Esophagus (tissue), 2 donors: Measurements from ENCODE around the gene POLR2A. TPM values are rescaled to one million over a fixed set of nuclear protein-coding genes. Genes with fewer than 3 reads are reported as not detected.
A peak's percentile ranks its signal among the peaks of the same experiment; 100 is the strongest.

Experiments
- H3K27ac ChIP-seq, 2 donors: one replicate each; pipeline ENCODE4 v1.5.1; 2013; ENCODE audit warnings: low read depth in 2 of 2, mild to moderate bottlenecking in 2 of 2, inconsistent platforms in 1 of 2, low read length in 1 of 2, moderate library complexity in 1 of 2
- H3K27me3 ChIP-seq, 2 donors: one replicate each; pipeline ENCODE4 v1.6.1; 2013; ENCODE audit warnings: low read length in 2 of 2, control low read depth in 1 of 2, mild to moderate bottlenecking in 1 of 2; ENCODE audit not compliant: insufficient read depth in 2 of 2, control insufficient read depth in 1 of 2
- H3K36me3 ChIP-seq, 2 donors: one replicate each; pipeline ENCODE4 v1.6.1; 2013; ENCODE audit warnings: low read length in 1 of 2; ENCODE audit not compliant: control insufficient read depth in 2 of 2, insufficient read depth in 2 of 2
- H3K4me1 ChIP-seq, 2 donors: one replicate each; pipeline ENCODE4 v1.6.1; 2013; ENCODE audit warnings: low read length in 1 of 2; ENCODE audit not compliant: control insufficient read depth in 2 of 2, insufficient read depth in 2 of 2
- H3K4me3 ChIP-seq, 2 donors: one replicate each; pipeline ENCODE4 v1.5.1; 2013; ENCODE audit warnings: low read length in 2 of 2, mild to moderate bottlenecking in 2 of 2, low read depth in 1 of 2, moderate library complexity in 1 of 2
- H3K9me3 ChIP-seq, 2 donors: one replicate each; pipeline ENCODE4 v1.6.1; 2013; ENCODE audit warnings: mild to moderate bottlenecking in 2 of 2, low read depth in 1 of 2, low read length in 1 of 2, moderate library complexity in 1 of 2; ENCODE audit not compliant: control insufficient read depth in 2 of 2, insufficient read depth in 1 of 2
- WGBS, 2 donors: extraction: QIAGEN DNeasy Blood & Tissue Kit; methylation state at CpG; one replicate each; pipeline ENCODE4 v1.1.7; 2013; 5-methylcytosine and 5-hydroxymethylcytosine counted together
- polyA plus RNA-seq, 2 donors: library from polyadenylated mRNA; stranded (reverse); fragments of 200-250 nt; gene quantifications; one replicate each; pipeline ENCODE4 v1.2.3, GENCODE V29; 2013
- donor health status: healthy with polysubstance abuse.
- donor health status: Bipolar disorder and iron deficiency.

Gene POLR2A
- polyA plus RNA-seq = 10 to 100 TPM; 33.8 to 56.6 TPM

- Histone ChIP-seq H3K9me3 (no peaks in the 10 kb centered on the region), H3K27ac (peak within 1 kb of the TSS; percentile 99 to 100), H3K27me3 (no peaks in the 10 kb centered on the region), H3K4me1 (peaks cover 0 to 9% of the 10 kb centered on the region in 2 donors), H3K4me3 (peak within 1 kb of the TSS; percentile 59 to 73), H3K36me3 (no peaks in the 10 kb centered on the region)
- 0% methylated on average over 64 of the region's 64 CpGs for WGBS, 2 donors
Measured at GRCh38 chr17:7484067-7484918, at the start of gene POLR2A. POLR2A (plus strand) TSS chr17:7484366.

DNA sequence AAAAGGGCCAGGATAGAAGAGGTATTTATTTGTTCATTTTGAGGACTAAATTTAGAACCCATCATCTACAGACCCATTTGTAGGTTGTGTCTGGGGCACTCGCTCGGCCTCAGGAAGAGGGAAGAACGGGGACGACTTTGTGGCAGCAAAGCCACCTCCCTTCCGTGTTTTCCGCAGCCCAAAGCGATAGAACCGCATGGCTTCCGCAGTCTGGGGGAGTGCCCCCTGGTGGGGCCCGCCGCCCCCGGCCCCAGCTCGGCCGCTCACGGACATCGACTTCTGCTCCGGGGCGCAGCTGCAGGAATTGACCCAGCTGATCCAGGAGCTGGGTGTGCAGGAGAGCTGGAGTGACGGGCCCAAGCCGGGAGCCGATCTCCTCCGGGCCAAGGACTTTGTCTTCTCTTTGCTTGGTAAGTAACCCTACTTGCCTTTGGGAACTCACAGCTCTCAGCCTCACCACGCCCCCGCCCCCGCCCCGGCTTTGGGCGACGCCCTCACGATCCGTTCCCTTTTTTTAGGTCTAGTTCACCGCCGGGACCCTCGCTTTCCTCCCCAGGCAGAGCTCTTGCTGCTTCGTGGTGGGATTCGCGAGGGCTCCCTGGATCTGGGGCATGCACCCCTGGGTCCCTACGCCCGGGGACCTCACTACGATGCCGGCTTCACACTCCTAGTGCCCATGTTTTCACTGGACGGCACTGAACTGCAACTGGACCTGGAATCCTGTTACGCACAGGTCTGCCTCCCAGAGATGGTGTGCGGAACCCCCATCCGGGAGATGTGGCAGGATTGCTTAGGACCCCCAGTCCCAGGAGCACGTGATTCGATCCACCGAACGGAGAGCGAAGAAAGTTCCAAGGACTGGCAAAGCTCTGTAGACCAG, 48.2 kb upstream of the POLR2A start:
- Histone ChIP-seq H3K4me1 (peaks cover 0 to 23% of the 10 kb centered on the region in 2 donors), H3K36me3 (no peaks in the 10 kb centered on the region), H3K9me3 (no peaks in the 10 kb centered on the region), H3K27me3 (no peaks in the 10 kb centered on the region), H3K27ac (peak overlapping the region; percentile 93 to 94), H3K4me3 (peak overlapping the region; percentile 63 to 69)
- WGBS, 2 donors = 5 to 6% methylated on average over 49 of the region's 49 CpGs

DNA sequence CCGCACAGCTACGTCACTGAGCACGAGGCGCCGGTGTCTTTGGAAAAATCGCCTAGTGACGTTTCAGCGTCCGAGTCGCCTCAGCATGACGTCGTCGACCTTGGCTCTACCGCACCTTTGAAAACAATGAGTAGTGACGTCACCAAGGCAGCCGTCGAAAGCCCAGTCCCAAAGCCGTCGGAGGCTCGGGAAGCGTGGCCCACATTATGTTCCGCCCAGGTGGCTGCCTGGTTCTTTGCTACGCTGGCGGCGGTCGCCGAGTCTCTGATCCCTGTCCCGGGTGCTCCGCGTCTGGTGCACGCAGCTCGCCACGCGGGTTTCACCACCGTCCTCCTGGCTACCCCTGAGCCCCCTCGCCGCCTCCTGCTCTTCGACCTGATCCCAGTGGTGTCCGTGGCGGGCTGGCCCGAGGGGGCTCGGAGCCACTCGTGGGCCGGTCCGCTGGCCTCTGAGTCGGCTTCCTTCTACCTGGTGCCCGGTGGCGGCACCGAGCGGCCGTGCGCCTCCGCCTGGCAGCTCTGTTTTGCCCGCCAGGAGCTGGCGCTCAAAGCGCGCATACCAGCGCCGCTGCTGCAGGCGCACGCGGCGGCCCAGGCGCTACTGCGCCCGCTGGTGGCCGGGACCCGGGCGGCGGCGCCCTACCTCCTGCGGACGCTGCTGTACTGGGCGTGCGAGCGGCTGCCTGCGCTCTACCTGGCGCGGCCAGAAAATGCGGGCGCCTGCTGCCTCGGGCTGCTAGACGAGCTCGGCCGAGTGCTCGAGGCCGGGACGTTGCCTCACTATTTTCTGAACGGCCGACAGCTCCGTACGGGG, 47.4 kb upstream of the POLR2A start:
- Histone ChIP-seq H3K4me1 (peaks cover 0 to 23% of the 10 kb centered on the region in 2 donors), H3K36me3 (no peaks in the 10 kb centered on the region), H3K9me3 (no peaks in the 10 kb centered on the region), H3K27ac (peak overlapping the region; percentile 93 to 94), H3K27me3 (no peaks in the 10 kb centered on the region), H3K4me3 (peak overlapping the region; percentile 63 to 69)
- 5% methylated on average over 92 of the region's 92 CpGs for WGBS, 2 donors

DNA sequence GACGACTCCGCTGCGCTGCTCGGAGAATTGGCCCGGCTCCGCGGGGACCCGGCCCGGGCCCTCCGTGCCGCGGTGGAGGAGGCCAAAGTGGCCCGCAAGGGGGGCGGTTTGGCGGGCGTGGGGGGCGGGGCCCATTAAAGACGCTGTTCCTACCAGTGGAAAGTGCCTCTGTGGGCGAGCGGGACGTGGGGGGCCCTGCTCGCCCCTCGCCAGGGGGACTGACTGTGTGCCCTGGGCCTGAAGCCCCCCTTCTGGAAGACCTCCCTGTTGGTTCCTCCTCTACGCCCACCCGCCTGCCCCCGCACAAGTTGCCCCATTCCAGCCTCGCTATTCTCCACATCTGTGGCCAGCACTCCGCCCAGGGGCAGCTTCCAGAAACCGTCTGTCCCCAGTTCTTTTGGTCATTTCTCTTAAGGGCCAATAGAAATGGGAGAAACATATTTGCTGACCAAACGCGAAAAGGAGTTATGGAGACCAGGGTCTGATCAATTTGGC, 46.8 kb upstream of the POLR2A start:
- Histone ChIP-seq H3K27me3 (no peaks in the 10 kb centered on the region), H3K4me3 (peak overlapping the region; percentile 55 to 63), H3K27ac (peak overlapping the region; percentile 72 to 93), H3K36me3 (no peaks in the 10 kb centered on the region), H3K4me1 (peaks cover 0 to 23% of the 10 kb centered on the region in 2 donors), H3K9me3 (no peaks in the 10 kb centered on the region)
- WGBS, 2 donors = 27 to 29% methylated on average over 28 to 31 of the region's 31 CpGs

- peak overlapping the region; percentile 55 to 60 for H3K4me3 ChIP-seq
- peaks cover 0 to 23% of the 10 kb centered on the region in 2 donors for H3K4me1 ChIP-seq
- H3K27me3 ChIP-seq = no peaks in the 10 kb centered on the region
- no peaks in the 10 kb centered on the region for H3K36me3 ChIP-seq
- 12 to 19% methylated on average over 46 to 48 of the region's 48 CpGs for WGBS, 2 donors
- H3K9me3 ChIP-seq = no peaks in the 10 kb centered on the region
- peak overlapping the region; percentile 62 to 65 for H3K27ac ChIP-seq
Measured at GRCh38 chr17:7437950-7438614, 46.1 kb upstream of the POLR2A start.

- Histone ChIP-seq H3K9me3 (no peaks in the 10 kb centered on the region), H3K4me1 (peaks cover 0 to 23% of the 10 kb centered on the region in 2 donors), H3K27ac (peak overlapping the region; percentile 62 to 65), H3K27me3 (no peaks in the 10 kb centered on the region), H3K36me3 (no peaks in the 10 kb centered on the region), H3K4me3 (peak overlapping the region; percentile 55 to 60)
- whole genome bisulfite sequencing, 2 donors = 45 to 49% methylated on average over 11 of the region's 11 CpGs
Measured at GRCh38 chr17:7438656-7439460, 45.3 kb upstream of the POLR2A start.

DNA sequence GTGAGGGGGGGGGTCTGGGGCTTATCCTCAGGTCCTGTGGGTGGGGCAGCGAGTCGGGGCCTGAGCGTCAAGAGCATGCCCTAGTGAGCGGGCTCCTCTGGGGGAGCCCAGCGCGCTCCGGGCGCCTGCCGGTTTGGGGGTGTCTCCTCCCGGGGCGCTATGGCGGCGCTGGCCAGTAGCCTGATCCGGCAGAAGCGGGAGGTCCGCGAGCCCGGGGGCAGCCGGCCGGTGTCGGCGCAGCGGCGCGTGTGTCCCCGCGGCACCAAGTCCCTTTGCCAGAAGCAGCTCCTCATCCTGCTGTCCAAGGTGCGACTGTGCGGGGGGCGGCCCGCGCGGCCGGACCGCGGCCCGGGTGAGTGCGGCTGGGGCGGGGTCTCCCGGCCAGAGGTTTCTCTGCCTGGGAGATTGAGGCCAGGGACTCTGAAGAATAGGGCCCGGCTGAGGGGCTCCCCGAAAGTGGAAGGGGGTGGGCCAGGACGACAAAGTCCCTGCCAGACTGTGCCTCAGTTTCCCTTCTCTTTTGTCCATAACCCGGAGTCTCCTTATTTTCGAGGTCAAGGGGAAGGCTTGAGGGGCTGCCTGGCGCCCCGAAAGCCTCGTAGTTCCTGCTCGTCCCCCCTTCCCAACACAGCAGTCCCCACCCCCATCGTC, 44.6 kb upstream of the POLR2A start, which contains the start of gene FGF11:
Gene FGF11, plus strand, starts transcription at position 51 of the 651 bp plus-strand sequence. Its CDS starts 109 bp downstream, at position 160.
- WGBS, 2 donors = 3% methylated on average over 22 to 50 of the region's 50 CpGs
- Histone ChIP-seq H3K9me3 (no peaks in the 10 kb centered on the region), H3K27ac (peak within 1 kb of the TSS; percentile 62 to 65), H3K27me3 (no peaks in the 10 kb centered on the region), H3K4me3 (peak within 1 kb of the TSS; percentile 55 to 60), H3K4me1 (peaks cover 0 to 28% of the 10 kb centered on the region in 2 donors), H3K36me3 (no peaks in the 10 kb centered on the region)
